Epidermal melanocyte (primary cell): Measurements from ENCODE around the gene MAML3.

Source experiments
- DNase-seq: peaks from one replicate; pipeline ENCODE4 v3.0.0; 2011; ENCODE audit warnings: low spot score; ENCODE audit not compliant: insufficient read length

MAML3 gene

GRCh38 chr4:139668658-139669201, 485.3 kb downstream of the MAML3 start:
- DNase-seq = no peak

GRCh38 chr4:139668036-139668435, 485.9 kb downstream of the MAML3 start:
- no peak for DNase-seq
